Thoracic aorta (tissue), 2 donors: ENCODE data around the gene TRPM3. TPM values are rescaled to one million over a fixed set of nuclear protein-coding genes. Genes with fewer than 3 reads are reported as not detected.

Experiments
- ATAC-seq: fragments of 150-250 bp; one replicate; pipeline ENCODE4 v1.8.0; 2017; ENCODE audit warnings: low read depth; ENCODE audit not compliant: insufficient number of reproducible peaks, low FRiP score
- DNase-seq: peaks from one replicate; pipeline ENCODE4 v3.0.0-alpha.2; 2020; ENCODE audit warnings: low spot score
- H3K27ac ChIP-seq, 2 donors: fragments of 200-600 bp; sonication (generic); 1 replicate in 1 of 2; 2 replicates in 1 of 2; pipeline ENCODE4 v1.5.1; 2016; ENCODE audit warnings: mild to moderate bottlenecking in 2 of 2, moderate library complexity in 2 of 2
- H3K27me3 ChIP-seq: fragments of 200-600 bp; sonication (generic); replicated peaks from 2 replicates; pipeline ENCODE4 v1.6.0; 2016; ENCODE audit warnings: mild to moderate bottlenecking; ENCODE audit not compliant: insufficient read depth
- H3K36me3 ChIP-seq: fragments of 200-600 bp; sonication (generic); one replicate; pipeline ENCODE4 v1.5.1; 2016
- H3K4me1 ChIP-seq, 2 donors: fragments of 200-600 bp; sonication (generic); 1 replicate in 1 of 2; 2 replicates in 1 of 2; pipeline versions ENCODE4 v1.5.1 to v1.6.0; 2016; ENCODE audit warnings: low read depth in 2 of 2, mild to moderate bottlenecking in 1 of 2; ENCODE audit not compliant: control insufficient read depth in 1 of 2
- H3K4me3 ChIP-seq: fragments of 200-600 bp; sonication (generic); 2 replicates; pipeline ENCODE4 v1.5.1; 2016; ENCODE audit warnings: mild to moderate bottlenecking
- H3K9me3 ChIP-seq: fragments of 200-600 bp; sonication (generic); 2 replicates; pipeline ENCODE4 v1.5.1; 2016
- total RNA-seq, 2 donors: library from RNA; depleted of rRNA; stranded (reverse); fragments of >200 nt; gene quantifications; one replicate each; pipeline versions ENCODE4 v1.1.0 to v1.2.3, GENCODE V29; 2016
- TF ChIP-seq, protein P1 (sequence below): fragments of 200-600 bp; sonication (generic); IDR thresholded peaks from one replicate; pipeline ENCODE4 v1.5.1; 2019; ENCODE audit warnings: antibody characterized with exemption

The TRPM3 gene
- total RNA-seq, 2 donors from 2014 or later = 2.1 to 5.0 TPM

- Histone ChIP-seq H3K9me3 (no peaks in the 10 kb centered on the region), H3K36me3 (no peaks in the 10 kb centered on the region), H3K27ac (no peak overlapping the region), H3K4me1 (no peaks in the 10 kb centered on the region), H3K4me3 (no peak overlapping the region), H3K27me3 (no peaks in the 10 kb centered on the region)
- DNase-seq (no peak), ATAC-seq (no peak)
- TF ChIP-seq, protein P1, sequence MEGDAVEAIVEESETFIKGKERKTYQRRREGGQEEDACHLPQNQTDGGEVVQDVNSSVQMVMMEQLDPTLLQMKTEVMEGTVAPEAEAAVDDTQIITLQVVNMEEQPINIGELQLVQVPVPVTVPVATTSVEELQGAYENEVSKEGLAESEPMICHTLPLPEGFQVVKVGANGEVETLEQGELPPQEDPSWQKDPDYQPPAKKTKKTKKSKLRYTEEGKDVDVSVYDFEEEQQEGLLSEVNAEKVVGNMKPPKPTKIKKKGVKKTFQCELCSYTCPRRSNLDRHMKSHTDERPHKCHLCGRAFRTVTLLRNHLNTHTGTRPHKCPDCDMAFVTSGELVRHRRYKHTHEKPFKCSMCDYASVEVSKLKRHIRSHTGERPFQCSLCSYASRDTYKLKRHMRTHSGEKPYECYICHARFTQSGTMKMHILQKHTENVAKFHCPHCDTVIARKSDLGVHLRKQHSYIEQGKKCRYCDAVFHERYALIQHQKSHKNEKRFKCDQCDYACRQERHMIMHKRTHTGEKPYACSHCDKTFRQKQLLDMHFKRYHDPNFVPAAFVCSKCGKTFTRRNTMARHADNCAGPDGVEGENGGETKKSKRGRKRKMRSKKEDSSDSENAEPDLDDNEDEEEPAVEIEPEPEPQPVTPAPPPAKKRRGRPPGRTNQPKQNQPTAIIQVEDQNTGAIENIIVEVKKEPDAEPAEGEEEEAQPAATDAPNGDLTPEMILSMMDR = no peak
Measured at GRCh38 chr9:71048280-71048679, 73.1 kb downstream of the TRPM3 start.

- ATAC-seq = no peak
- Histone ChIP-seq H3K4me1 (no peaks in the 10 kb centered on the region), H3K27me3 (no peaks in the 10 kb centered on the region), H3K27ac (no peak overlapping the region), H3K4me3 (no peak overlapping the region), H3K9me3 (no peaks in the 10 kb centered on the region), H3K36me3 (no peaks in the 10 kb centered on the region)
- DNase-seq = no peak
- TF ChIP-seq, protein P1 = no peak
Measured at GRCh38 chr9:71042448-71042990, 78.9 kb downstream of the TRPM3 start.

GRCh38 chr9:71037521-71037920 lies 83.9 kb downstream of the TRPM3 start:
- Histone ChIP-seq H3K4me1 (no peaks in the 10 kb centered on the region), H3K36me3 (no peaks in the 10 kb centered on the region), H3K4me3 (no peak overlapping the region), H3K27me3 (no peaks in the 10 kb centered on the region), H3K9me3 (no peaks in the 10 kb centered on the region), H3K27ac (no peak overlapping the region)
- TF ChIP-seq, protein P1 = no peak
- no peak for DNase-seq
- ATAC-seq = no peak

GRCh38 chr9:71036501-71036900 lies 84.9 kb downstream of the TRPM3 start:
- Histone ChIP-seq H3K4me3 (no peak overlapping the region), H3K36me3 (no peaks in the 10 kb centered on the region), H3K27ac (no peak overlapping the region), H3K4me1 (no peaks in the 10 kb centered on the region), H3K9me3 (no peaks in the 10 kb centered on the region), H3K27me3 (no peaks in the 10 kb centered on the region)
- TF ChIP-seq, protein P1 = no peak
- ATAC-seq (no peak), DNase-seq (no peak)

- no peak overlapping the region for H3K27ac ChIP-seq
- TF ChIP-seq, protein P1 = no peak
- H3K4me3 ChIP-seq = no peak overlapping the region
- ATAC-seq = no peak
- H3K4me1 ChIP-seq = no peaks in the 10 kb centered on the region
- no peak for DNase-seq
- no peaks in the 10 kb centered on the region for H3K27me3 ChIP-seq
- no peaks in the 10 kb centered on the region for H3K9me3 ChIP-seq
- H3K36me3 ChIP-seq = no peaks in the 10 kb centered on the region
Measured at GRCh38 chr9:71032779-71033178, 88.6 kb downstream of the TRPM3 start.
